GM21619 (cell line): Measurements from ENCODE around the gene FLVCR2.
"Not testable (repeated sequence)": the region's sequence is repeated elsewhere in the genome, so short reads cannot be mapped to it uniquely, and the experiment has no call there.

Experiments
- ATAC-seq: cut with Tn5 transposase; IDR thresholded peaks from one replicate; pipeline ENCODE4 v1.9.1; 2021; ENCODE audit not compliant: unreplicated experiment

The FLVCR2 gene

GRCh38 chr14:75660630-75661498, 82.4 kb downstream of the FLVCR2 start, which contains the start of the genes ERG28 and TTLL5:
Gene ERG28, minus strand, starts transcription at chr14:75660876. Its CDS starts 3,374 bp downstream, at chr14:75657502.
Gene TTLL5, plus strand, starts transcription at chr14:75661246. Its CDS starts 1,904 bp downstream, at chr14:75663150.
- peak; percentile 96 for ATAC-seq

GRCh38 chr14:75661499-75661814, 83.0 kb downstream of the FLVCR2 start:
- ATAC-seq: no peak

- ATAC-seq: no peak
Observed at GRCh38 chr14:75662966-75663365, 84.5 kb downstream of the FLVCR2 start.

GRCh38 chr14:75667099-75667765, 88.8 kb downstream of the FLVCR2 start:
- no peak for ATAC-seq

GRCh38 chr14:75672605-75673192, 94.3 kb downstream of the FLVCR2 start:
- ATAC-seq: no peak

GRCh38 chr14:75673345-75674035, 95.1 kb downstream of the FLVCR2 start:
- peak; percentile 51 for ATAC-seq

GRCh38 chr14:75675265-75675960, 97.0 kb downstream of the FLVCR2 start:
- no peak for ATAC-seq

GRCh38 chr14:75685910-75686309, 107.5 kb downstream of the FLVCR2 start:
- no peak for ATAC-seq

GRCh38 chr14:75689012-75689411, 110.6 kb downstream of the FLVCR2 start:
- ATAC-seq: no peak

GRCh38 chr14:75690010-75690409, 111.6 kb downstream of the FLVCR2 start:
- no peak for ATAC-seq

GRCh38 chr14:75695025-75695424, 116.6 kb downstream of the FLVCR2 start:
- not testable (repeated sequence) for ATAC-seq

GRCh38 chr14:75697386-75697785, 119.0 kb downstream of the FLVCR2 start:
- ATAC-seq: no peak
